Large intestine (tissue), 3 donors: ENCODE results near the gene WDR37. TPM values are rescaled to one million over a fixed set of nuclear protein-coding genes. Genes with fewer than 3 reads are reported as not detected.

Experiments
- DNase-seq, 2 donors: peaks; one replicate each; pipeline versions ENCODE4 v3.0.0 to v3.0.0-alpha.2; 2013
- H3K27ac ChIP-seq: one replicate; pipeline ENCODE4 v1.5.1; 2013; ENCODE audit warnings: low read length
- H3K27me3 ChIP-seq: 2 replicates; pipeline ENCODE4 v1.6.1; 2013; ENCODE audit warnings: low read length; ENCODE audit not compliant: control insufficient read depth, insufficient read depth
- H3K36me3 ChIP-seq: 2 replicates; pipeline ENCODE4 v1.6.1; 2013; ENCODE audit warnings: low read length; ENCODE audit not compliant: control insufficient read depth, insufficient read depth
- H3K4me1 ChIP-seq: one replicate; pipeline ENCODE4 v1.6.1; 2013; ENCODE audit warnings: low read length; ENCODE audit not compliant: control insufficient read depth, insufficient read depth
- H3K4me3 ChIP-seq: one replicate; pipeline ENCODE4 v1.5.1; 2013; ENCODE audit warnings: low read length
- H3K9me3 ChIP-seq: one replicate; pipeline ENCODE4 v1.6.1; 2013; ENCODE audit warnings: mild to moderate bottlenecking, low read depth, low read length, moderate library complexity; ENCODE audit not compliant: control insufficient read depth
- WGBS: methylation state at CpG from one replicate; pipeline ENCODE4 v1.1.5; 2013; ENCODE audit warnings: low lambda C conversion rate; ENCODE audit not compliant: insufficient coverage; 5-methylcytosine and 5-hydroxymethylcytosine counted together
- polyA plus RNA-seq: library from polyadenylated mRNA; unstranded; fragments of 120-200 nt; gene quantifications from one replicate; pipeline ENCODE4 v1.2.1, GENCODE V29; 2013

The WDR37 gene
- polyA plus RNA-seq, 1 donor: 14.2 TPM

GRCh38 chr10:1175956-1176565 is 119.9 kb downstream of the WDR37 start:
- no peaks in the 10 kb centered on the region for H3K27me3 ChIP-seq
- no peaks in the 10 kb centered on the region for H3K4me1 ChIP-seq
- WGBS: no CpG with 5 or more reads among the region's 23 CpGs
- no peak for DNase-seq
- no peaks in the 10 kb centered on the region for H3K9me3 ChIP-seq
- no peaks in the 10 kb centered on the region for H3K36me3 ChIP-seq
- no peak overlapping the region for H3K27ac ChIP-seq
- H3K4me3 ChIP-seq: no peak overlapping the region

GRCh38 chr10:1177936-1178335 is 121.8 kb downstream of the WDR37 start:
- Histone ChIP-seq H3K4me3 (no peak overlapping the region), H3K36me3 (no peaks in the 10 kb centered on the region), H3K4me1 (peaks cover 3% of the 10 kb centered on the region), H3K27ac (no peak overlapping the region), H3K9me3 (no peaks in the 10 kb centered on the region), H3K27me3 (no peaks in the 10 kb centered on the region)
- WGBS: 100% methylated on average over 1 of the region's 9 CpGs
- DNase-seq: no peak

- Histone ChIP-seq H3K4me3 (no peak overlapping the region), H3K4me1 (peaks cover 9% of the 10 kb centered on the region), H3K27me3 (no peaks in the 10 kb centered on the region), H3K36me3 (no peaks in the 10 kb centered on the region), H3K9me3 (no peaks in the 10 kb centered on the region), H3K27ac (no peak overlapping the region)
- DNase-seq: no peak
- WGBS: no CpG with 5 or more reads among the region's 16 CpGs
Observed at GRCh38 chr10:1178506-1178905, 122.3 kb downstream of the WDR37 start.

- DNase-seq: no peak
- WGBS: no CpG with 5 or more reads among the region's 20 CpGs
- no peak overlapping the region for H3K27ac ChIP-seq
- H3K4me1 ChIP-seq: peaks cover 11% of the 10 kb centered on the region
- no peaks in the 10 kb centered on the region for H3K9me3 ChIP-seq
- H3K27me3 ChIP-seq: no peaks in the 10 kb centered on the region
- H3K4me3 ChIP-seq: no peak overlapping the region
- no peaks in the 10 kb centered on the region for H3K36me3 ChIP-seq
Observed at GRCh38 chr10:1179346-1180070, 123.3 kb downstream of the WDR37 start.

- no peak for DNase-seq
- WGBS: 100% methylated on average over 1 of the region's 16 CpGs
- no peaks in the 10 kb centered on the region for H3K36me3 ChIP-seq
Observed at GRCh38 chr10:1180071-1180730, 124.0 kb downstream of the WDR37 start.

GRCh38 chr10:1180836-1181235 is 124.7 kb downstream of the WDR37 start:
- Histone ChIP-seq H3K4me3 (no peak overlapping the region), H3K9me3 (no peaks in the 10 kb centered on the region), H3K4me1 (peaks cover 11% of the 10 kb centered on the region), H3K27ac (no peak overlapping the region), H3K36me3 (no peaks in the 10 kb centered on the region), H3K27me3 (no peaks in the 10 kb centered on the region)
- no CpG with 5 or more reads among the region's 11 CpGs for WGBS
- no peak for DNase-seq

More at GRCh38 chr10:1180071-1180730, 124.0 kb downstream of the WDR37 start:
- Histone ChIP-seq H3K27me3 (no peaks in the 10 kb centered on the region), H3K27ac (no peak overlapping the region), H3K4me1 (peaks cover 11% of the 10 kb centered on the region), H3K4me3 (no peak overlapping the region), H3K9me3 (no peaks in the 10 kb centered on the region)

Other genes with a start within 250 kb of the WDR37 start
- 54.0 TPM for gene LARP4B, start 124.7 kb upstream of the WDR37 start, polyA plus RNA-seq
- gene GTPBP4, start 68.0 kb upstream of the WDR37 start, polyA plus RNA-seq: 41.4 TPM
- gene IDI2, start 30.5 kb upstream of the WDR37 start, polyA plus RNA-seq: not detected
- 66.5 TPM for gene IDI1, start 7.3 kb upstream of the WDR37 start, polyA plus RNA-seq